ENCODE results near the gene CDK9. TPM values are rescaled to one million over a fixed set of nuclear protein-coding genes. Genes with fewer than 3 reads are reported as not detected.

Gene CDK9
- total RNA-seq, 1 donor from 2014 or later, result 96.2 TPM

DNA sequence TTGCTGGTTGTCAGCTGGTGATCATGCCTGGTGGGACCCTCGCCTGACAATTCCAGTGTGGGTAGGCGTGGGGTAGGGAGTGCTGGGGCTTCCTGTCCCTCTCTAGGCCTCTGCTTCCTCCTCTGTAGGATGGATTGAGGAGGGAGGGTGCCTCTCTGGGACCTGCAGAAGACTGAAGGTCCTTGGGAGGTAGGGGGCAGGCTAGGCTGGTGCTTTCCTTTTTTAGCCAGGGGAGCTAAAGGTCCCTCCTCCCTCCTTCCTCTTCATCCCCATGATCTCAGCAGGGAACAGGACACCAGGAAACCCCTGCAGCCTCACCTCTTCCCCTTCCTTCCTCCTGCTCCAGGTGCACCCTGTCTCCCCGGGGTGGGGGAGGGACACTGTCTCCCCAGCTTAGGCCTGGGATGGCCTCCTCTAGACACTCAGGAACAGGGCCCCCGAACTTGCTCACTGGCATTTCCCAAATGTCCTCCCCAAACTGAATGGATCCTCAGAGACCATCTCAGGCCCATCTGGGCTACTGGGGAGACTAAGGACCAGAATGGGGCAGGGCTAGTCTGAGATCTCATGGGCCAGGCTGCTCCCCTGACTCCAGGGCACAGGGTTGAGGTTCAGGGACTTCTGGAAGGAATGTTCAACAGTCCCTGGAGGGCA, 15.8 kb upstream of the CDK9 start:
- Histone ChIP-seq H3K4me3 (peak overlapping the region; percentile 68), H3K4me1 (peaks cover 63% of the 10 kb centered on the region), H3K27me3 (ENCODE audit: low read depth) (no peaks in the 10 kb centered on the region), H3K27ac (peak overlapping the region; percentile 89), H3K9me3 (no peaks in the 10 kb centered on the region), H3K36me3 (peaks cover 15% of the 10 kb centered on the region)
- TF ChIP-seq, protein P1, sequence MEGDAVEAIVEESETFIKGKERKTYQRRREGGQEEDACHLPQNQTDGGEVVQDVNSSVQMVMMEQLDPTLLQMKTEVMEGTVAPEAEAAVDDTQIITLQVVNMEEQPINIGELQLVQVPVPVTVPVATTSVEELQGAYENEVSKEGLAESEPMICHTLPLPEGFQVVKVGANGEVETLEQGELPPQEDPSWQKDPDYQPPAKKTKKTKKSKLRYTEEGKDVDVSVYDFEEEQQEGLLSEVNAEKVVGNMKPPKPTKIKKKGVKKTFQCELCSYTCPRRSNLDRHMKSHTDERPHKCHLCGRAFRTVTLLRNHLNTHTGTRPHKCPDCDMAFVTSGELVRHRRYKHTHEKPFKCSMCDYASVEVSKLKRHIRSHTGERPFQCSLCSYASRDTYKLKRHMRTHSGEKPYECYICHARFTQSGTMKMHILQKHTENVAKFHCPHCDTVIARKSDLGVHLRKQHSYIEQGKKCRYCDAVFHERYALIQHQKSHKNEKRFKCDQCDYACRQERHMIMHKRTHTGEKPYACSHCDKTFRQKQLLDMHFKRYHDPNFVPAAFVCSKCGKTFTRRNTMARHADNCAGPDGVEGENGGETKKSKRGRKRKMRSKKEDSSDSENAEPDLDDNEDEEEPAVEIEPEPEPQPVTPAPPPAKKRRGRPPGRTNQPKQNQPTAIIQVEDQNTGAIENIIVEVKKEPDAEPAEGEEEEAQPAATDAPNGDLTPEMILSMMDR (IDR thresholded peaks at IDR 0.05), result no peak
- DNase-seq (no peak), ATAC-seq (no peak)
- intact Hi-C loops (cut with DNase I), result no loop called here

DNA sequence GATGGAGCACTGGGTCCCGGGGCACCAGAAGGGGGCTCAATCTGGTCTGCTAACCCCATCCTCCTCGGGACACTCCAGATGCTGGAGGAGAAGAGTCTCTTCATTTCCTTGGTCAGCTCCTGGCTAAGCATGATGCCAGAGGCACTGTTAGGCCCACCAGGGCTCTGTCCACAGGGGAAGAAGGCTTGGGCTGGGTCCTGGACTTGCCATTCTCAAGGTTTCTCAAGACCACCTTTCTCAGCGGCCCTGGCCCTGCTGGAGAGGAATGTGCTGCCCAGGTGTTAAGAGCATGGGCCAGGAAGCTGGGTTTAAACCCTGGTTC, 15.3 kb upstream of the CDK9 start:
- H3K4me1 ChIP-seq, result peaks cover 58% of the 10 kb centered on the region
- TF ChIP-seq, protein P1 (IDR thresholded peaks at IDR 0.05), result no peak
- no peaks in the 10 kb centered on the region for H3K9me3 ChIP-seq
- peak overlapping the region; percentile 89 for H3K27ac ChIP-seq
- intact Hi-C loops (cut with DNase I), result no loop called here
- H3K4me3 ChIP-seq, result peak overlapping the region; percentile 68
- H3K27me3 ChIP-seq (ENCODE audit: low read depth), result no peaks in the 10 kb centered on the region
- H3K36me3 ChIP-seq, result peaks cover 15% of the 10 kb centered on the region
- DNase-seq (no peak), ATAC-seq (no peak)

DNA sequence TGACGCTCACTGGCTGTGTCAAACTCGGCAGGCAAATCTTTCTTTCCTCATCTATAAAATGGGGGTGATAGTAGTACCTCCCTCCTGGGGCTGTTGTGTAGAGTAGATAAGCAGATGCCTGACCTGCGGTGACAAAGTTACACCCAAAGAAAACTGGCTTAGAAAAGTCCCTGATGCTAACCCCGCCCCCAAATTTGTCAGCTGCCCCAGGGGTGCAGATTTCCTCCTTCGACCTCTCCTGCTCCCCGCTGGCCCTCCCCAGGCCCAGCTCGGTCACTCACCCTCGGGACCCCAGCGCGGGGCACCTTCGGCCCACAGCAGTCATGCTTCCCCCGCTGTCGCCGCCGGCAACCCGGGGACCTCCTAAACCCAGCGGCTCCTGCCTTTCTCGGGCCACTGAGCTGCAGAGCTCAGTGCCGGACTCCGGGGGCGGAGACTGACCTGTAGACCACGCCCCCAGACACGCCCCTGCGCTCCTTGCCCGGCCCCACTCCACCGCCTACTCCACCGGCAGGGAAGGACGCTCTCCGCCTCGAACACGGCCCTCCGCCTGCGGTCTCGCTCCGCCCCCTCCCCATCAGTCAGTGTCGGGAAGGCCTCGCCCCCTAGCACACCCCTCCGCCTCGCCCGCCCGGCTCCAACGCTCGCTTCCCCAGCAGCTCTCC, 14.8 kb upstream of the CDK9 start:
- H3K27ac ChIP-seq, result peak overlapping the region; percentile 89
- peaks cover 53% of the 10 kb centered on the region for H3K4me1 ChIP-seq
- no peaks in the 10 kb centered on the region for H3K27me3 ChIP-seq (ENCODE audit: low read depth)
- no peaks in the 10 kb centered on the region for H3K9me3 ChIP-seq
- TF ChIP-seq, protein P1 (IDR thresholded peaks at IDR 0.05), result no peak
- DNase-seq (peak; percentile 99), ATAC-seq (peak; percentile 98)
- H3K36me3 ChIP-seq, result peaks cover 15% of the 10 kb centered on the region
- H3K4me3 ChIP-seq, result peak overlapping the region; percentile 68
- intact Hi-C loops (cut with DNase I), result no loop called here

DNA sequence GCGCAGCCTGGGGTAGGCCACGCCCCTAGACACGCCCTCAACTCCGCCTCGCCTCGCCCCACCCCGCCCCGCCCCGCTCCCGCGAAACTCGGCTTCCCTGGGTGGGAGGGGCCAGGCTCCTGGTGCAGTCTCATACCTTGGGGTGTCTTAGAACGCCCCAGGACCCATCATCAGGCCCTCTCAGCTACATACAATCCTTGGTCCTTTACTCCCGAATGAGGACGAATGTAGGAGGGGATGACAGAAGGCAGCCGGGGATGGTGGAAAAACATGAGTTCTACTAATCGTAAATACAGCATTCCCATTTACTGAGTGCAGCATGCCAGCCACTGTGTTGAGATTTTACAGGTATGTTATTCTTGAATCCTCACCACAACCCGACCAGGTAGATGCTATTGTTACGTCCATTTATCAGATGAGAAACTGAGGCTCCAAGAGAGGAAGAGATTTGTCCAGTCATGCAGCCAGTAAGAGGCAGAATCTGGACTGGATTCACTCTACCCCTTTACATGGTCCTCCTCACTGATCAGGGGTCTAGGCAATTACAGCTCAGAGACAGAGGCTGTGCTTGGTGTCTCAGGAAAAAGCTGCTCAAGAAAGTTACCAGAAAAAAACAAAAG, 14.2 kb upstream of the CDK9 start:
- H3K27me3 ChIP-seq (ENCODE audit: low read depth), result no peaks in the 10 kb centered on the region
- H3K4me1 ChIP-seq, result peaks cover 46% of the 10 kb centered on the region
- TF ChIP-seq, protein P1 (IDR thresholded peaks at IDR 0.05), result no peak
- H3K4me3 ChIP-seq, result peak overlapping the region; percentile 68
- no peak for ATAC-seq
- peaks cover 8% of the 10 kb centered on the region for H3K36me3 ChIP-seq
- H3K9me3 ChIP-seq, result no peaks in the 10 kb centered on the region
- H3K27ac ChIP-seq, result no peak overlapping the region
- intact Hi-C loops (cut with DNase I), result no loop called here
- no peak for DNase-seq

DNA sequence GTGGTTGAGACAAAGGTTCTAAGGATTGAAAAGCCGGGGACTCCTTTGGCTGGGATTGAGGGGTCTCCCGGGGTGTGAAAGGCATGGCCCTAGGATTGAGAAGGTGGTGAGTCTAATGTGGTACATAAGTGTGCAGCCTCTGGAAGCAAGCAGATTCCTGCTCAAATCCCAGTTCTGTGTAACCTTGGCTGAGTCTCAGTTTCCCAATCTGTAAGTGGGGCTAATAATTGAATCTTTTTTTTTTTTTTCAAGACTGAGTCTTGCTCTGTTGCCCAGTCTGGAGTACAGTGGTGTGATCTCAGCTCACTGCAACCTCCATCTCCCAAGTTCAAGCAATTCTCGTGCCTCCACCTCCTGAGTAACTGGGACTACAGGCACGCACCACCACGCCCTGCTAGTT, 13.2 kb upstream of the CDK9 start:
- Histone ChIP-seq H3K4me1 (peaks cover 37% of the 10 kb centered on the region), H3K27ac (no peak overlapping the region), H3K27me3 (ENCODE audit: low read depth) (no peaks in the 10 kb centered on the region), H3K36me3 (peaks cover 3% of the 10 kb centered on the region), H3K9me3 (no peaks in the 10 kb centered on the region), H3K4me3 (no peak overlapping the region)
- ATAC-seq, result no peak
- TF ChIP-seq, protein P1 (IDR thresholded peaks at IDR 0.05), result no peak
- intact Hi-C loops (cut with DNase I), result no loop called here
- no peak for DNase-seq
